PC-9 (cell line): Measurements from ENCODE around the gene TMEM59L. TPM values are rescaled to one million over a fixed set of nuclear protein-coding genes. Genes with fewer than 3 reads are reported as not detected.

Source experiments
- BruUV-seq: library from RNA; stranded (reverse); fragments of 400-500 nt; replicated peaks from 2 replicates; lab custom pipeline; 2021; lab: Mats Ljungman, UMichigan
- CTCF ChIA-PET: fragments of 300-600 bp; sonication (Branson Sonifier 250); formaldehyde crosslinking; loops from one replicate; lab custom pipeline; 2022; ENCODE audit warnings: antibody characterized with exemption; lab: Charles Lee
- POLR2A ChIA-PET: fragments of 300-600 bp; sonication (Branson Sonifier 250); formaldehyde crosslinking; loops from one replicate; lab custom pipeline; 2022; ENCODE audit warnings: antibody characterized with exemption; ENCODE audit not compliant: unreplicated experiment; lab: Charles Lee
- DNase-seq, 2 experiments: peaks; one replicate each; pipeline versions ENCODE4 v3.0.0 to v3.0.0-alpha.2; 2015 to 2022; ENCODE audit warnings: mixed read lengths in 1 of 2
- H2AFZ ChIP-seq: fragments of 200-600 bp; sonication (generic); 2 replicates; pipeline ENCODE4 v1.8.1; 2017; ENCODE audit warnings: antibody characterized with exemption
- H3F3A ChIP-seq: fragments of 200-600 bp; sonication (generic); 2 replicates; pipeline ENCODE4 v1.8.1; 2017; ENCODE audit warnings: antibody characterized with exemption, mild to moderate bottlenecking, low read depth; ENCODE audit not compliant: insufficient read depth
- H3K27ac ChIP-seq: fragments of 200-600 bp; sonication (generic); 2 replicates; pipeline ENCODE4 v1.6.1; 2016; ENCODE audit warnings: mixed run types
- H3K27me3 ChIP-seq: fragments of 200-600 bp; sonication (generic); 2 replicates; pipeline ENCODE4 v1.6.1; 2016; ENCODE audit warnings: low read depth, mixed run types; ENCODE audit not compliant: insufficient read depth
- H3K36me3 ChIP-seq: fragments of 200-600 bp; sonication (generic); 2 replicates; pipeline ENCODE4 v1.6.1; 2016; ENCODE audit warnings: low read depth, mixed run types
- H3K4me1 ChIP-seq: fragments of 200-600 bp; sonication (generic); replicated peaks from 2 replicates; pipeline ENCODE4 v1.6.1; 2016; ENCODE audit warnings: mixed run types; ENCODE audit not compliant: insufficient read depth
- H3K4me2 ChIP-seq: fragments of 200-600 bp; sonication (generic); 2 replicates; pipeline ENCODE4 v1.6.1; 2017; ENCODE audit warnings: mixed run types
- H3K4me3 ChIP-seq: fragments of 200-600 bp; sonication (generic); 2 replicates; pipeline ENCODE4 v1.6.1; 2016; ENCODE audit warnings: mixed run types
- H3K79me2 ChIP-seq: fragments of 200-600 bp; sonication (generic); 2 replicates; pipeline ENCODE4 v1.6.1; 2017; ENCODE audit warnings: low read depth, mixed run types
- H3K9me2 ChIP-seq: fragments of 200-600 bp; sonication (generic); 2 replicates; pipeline ENCODE4 v1.8.1; 2017; ENCODE audit warnings: mild to moderate bottlenecking; ENCODE audit not compliant: insufficient read depth
- H3K9me3 ChIP-seq: fragments of 200-600 bp; sonication (generic); 2 replicates; pipeline ENCODE4 v1.8.1; 2016; ENCODE audit warnings: low read depth; ENCODE audit not compliant: insufficient read depth
- H4K20me1 ChIP-seq: fragments of 200-600 bp; sonication (generic); 2 replicates; pipeline ENCODE4 v1.8.1; 2017; ENCODE audit not compliant: insufficient read depth
- CTCF ChIP-seq: fragments of 200-600 bp; sonication (generic); conservative IDR thresholded peaks from 2 replicates; pipeline ENCODE4 v1.6.1; 2017; ENCODE audit warnings: mixed run types, antibody characterized with exemption, mild to moderate bottlenecking, moderate library complexity
- EZH2 ChIP-seq: fragments of 200-600 bp; sonication (generic); IDR thresholded peaks from 2 replicates; pipeline ENCODE4 v1.8.0; 2017; ENCODE audit warnings: antibody characterized with exemption, low read depth
- intact Hi-C: fragments of 100-400 bp; cut with micrococcal nuclease; formaldehyde crosslinking; loops from one replicate; pipeline ENCODE4 v1.10.0; 2022; ENCODE audit not compliant: unreplicated experiment
- total RNA-seq: library from RNA; stranded (reverse); gene quantifications from 2 replicates; pipeline ENCODE4 v1.2.3, GENCODE V29; 2021

The TMEM59L gene
- total RNA-seq, 1 experiment from 2014 or later: 0.65 TPM

GRCh38 chr19:18620902-18621301, 8.2 kb downstream of the TMEM59L start:
- no peaks in the 10 kb centered on the region for H4K20me1 ChIP-seq
- POLR2A ChIA-PET: no interaction called here

GRCh38 chr19:18626906-18627305, 14.2 kb downstream of the TMEM59L start:
- Histone ChIP-seq H3K9me2 (no peaks in the 10 kb centered on the region), H3K4me2 (no peak overlapping the region), H4K20me1 (no peaks in the 10 kb centered on the region), H3K79me2 (no peaks in the 10 kb centered on the region), H3K27me3 (no peaks in the 10 kb centered on the region), H3K9me3 (no peaks in the 10 kb centered on the region), H3K27ac (no peak overlapping the region), H3K4me3 (no peak overlapping the region), H3K36me3 (no peaks in the 10 kb centered on the region), H2AFZ (no peak overlapping the region), H3K4me1 (no peaks in the 10 kb centered on the region), H3F3A (peaks cover 9% of the 10 kb centered on the region; the same call in 1 of the 2 replicates)
- POLR2A ChIA-PET: no interaction called here
- BruUV-seq: no TSS peak
- CTCF ChIA-PET: no interaction called here
- TF ChIP-seq CTCF (no peak), EZH2 (no peak)
- intact Hi-C loops: no loop called here
- no peak for DNase-seq

More at GRCh38 chr19:18620902-18621301, 8.2 kb downstream of the TMEM59L start:
- H2AFZ ChIP-seq: no peak overlapping the region
- H3K79me2 ChIP-seq: no peaks in the 10 kb centered on the region
- intact Hi-C loops: no loop called here
- H3K4me3 ChIP-seq: no peak overlapping the region
- DNase-seq: no peak
- no peak overlapping the region for H3K4me2 ChIP-seq
- H3K4me1 ChIP-seq: no peaks in the 10 kb centered on the region
- no TSS peak for BruUV-seq
- no peaks in the 10 kb centered on the region for H3K9me2 ChIP-seq
- CTCF ChIA-PET: interaction anchor here (0.6 kb wide), 1 partner anchor 94 kb away, joined by 3 read pairs; no protein-coding TSS in a partner anchor
- TF ChIP-seq EZH2 (no peak), CTCF (no peak)
- peaks cover 9% of the 10 kb centered on the region; the same call in 1 of the 2 replicates for H3F3A ChIP-seq
- no peaks in the 10 kb centered on the region for H3K9me3 ChIP-seq
- H3K36me3 ChIP-seq: no peaks in the 10 kb centered on the region
- no peak overlapping the region for H3K27ac ChIP-seq
- peaks cover 5% of the 10 kb centered on the region; the same call in 1 of the 2 replicates for H3K27me3 ChIP-seq

- Histone ChIP-seq H3K4me3 (no peak overlapping the region), H2AFZ (no peak overlapping the region), H3K27ac (no peak overlapping the region), H3K79me2 (no peaks in the 10 kb centered on the region), H3K27me3 (no peaks in the 10 kb centered on the region), H3K36me3 (no peaks in the 10 kb centered on the region), H3K9me3 (no peaks in the 10 kb centered on the region), H3K4me2 (no peak overlapping the region), H3K9me2 (no peaks in the 10 kb centered on the region), H3F3A (no peaks in the 10 kb centered on the region), H3K4me1 (no peaks in the 10 kb centered on the region), H4K20me1 (no peaks in the 10 kb centered on the region)
- ChIA-PET CTCF (interaction anchor here (0.6 kb wide), 1 partner anchor 185 kb away, joined by 6 read pairs; no protein-coding TSS in a partner anchor), POLR2A (no interaction called here)
- no peak for TF ChIP-seq CTCF
- no peak for TF ChIP-seq EZH2
- no TSS peak for BruUV-seq
- intact Hi-C loops: no loop called here
- no peak for DNase-seq
Measured at GRCh38 chr19:18629166-18630088, 16.8 kb downstream of the TMEM59L start.
